ENCODE measurements around the gene TLCD3B. TPM values are rescaled to one million over a fixed set of nuclear protein-coding genes. Genes with fewer than 3 reads are reported as not detected.

TLCD3B gene, protein sequence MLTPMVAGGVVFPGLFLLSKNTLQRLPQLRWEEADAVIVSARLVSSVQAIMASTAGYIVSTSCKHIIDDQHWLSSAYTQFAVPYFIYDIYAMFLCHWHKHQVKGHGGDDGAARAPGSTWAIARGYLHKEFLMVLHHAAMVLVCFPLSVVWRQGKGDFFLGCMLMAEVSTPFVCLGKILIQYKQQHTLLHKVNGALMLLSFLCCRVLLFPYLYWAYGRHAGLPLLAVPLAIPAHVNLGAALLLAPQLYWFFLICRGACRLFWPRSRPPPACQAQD
- total RNA-seq = 0.09 TPM in 2 replicates

DNA sequence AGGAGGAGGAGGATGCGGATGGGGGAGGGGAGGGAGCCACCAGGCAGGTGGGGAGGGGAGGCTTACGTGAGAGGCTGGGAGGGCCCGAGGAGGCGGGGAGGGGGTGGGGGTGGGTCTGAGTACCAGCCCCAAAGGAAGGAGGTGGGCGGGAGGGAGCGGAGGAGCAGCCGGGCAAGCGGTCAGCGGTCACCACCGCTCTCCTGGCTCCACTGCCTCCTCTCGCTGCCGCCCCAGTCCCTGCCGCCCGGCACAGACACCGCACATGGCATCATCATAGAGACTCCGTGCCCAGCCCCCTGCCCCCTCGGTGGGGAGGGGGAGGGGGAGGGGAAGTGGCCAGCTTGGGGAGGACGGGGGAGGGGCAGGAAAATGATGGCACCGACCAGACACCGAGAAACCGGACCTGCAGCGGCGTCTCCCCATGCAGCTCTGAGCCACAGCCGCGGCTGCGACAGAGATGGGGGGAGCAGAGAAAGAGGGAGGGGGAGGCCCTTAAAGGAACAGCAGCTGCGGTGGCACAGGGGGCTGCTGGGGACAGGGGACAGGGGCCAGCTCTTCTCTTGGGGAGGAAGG lies at the start of gene TLCD3B:
Gene TLCD3B, minus strand, starts transcription at position 431 of the 573 bp plus-strand sequence. CDS start 744 bp downstream, outside the sequence.

DNA sequence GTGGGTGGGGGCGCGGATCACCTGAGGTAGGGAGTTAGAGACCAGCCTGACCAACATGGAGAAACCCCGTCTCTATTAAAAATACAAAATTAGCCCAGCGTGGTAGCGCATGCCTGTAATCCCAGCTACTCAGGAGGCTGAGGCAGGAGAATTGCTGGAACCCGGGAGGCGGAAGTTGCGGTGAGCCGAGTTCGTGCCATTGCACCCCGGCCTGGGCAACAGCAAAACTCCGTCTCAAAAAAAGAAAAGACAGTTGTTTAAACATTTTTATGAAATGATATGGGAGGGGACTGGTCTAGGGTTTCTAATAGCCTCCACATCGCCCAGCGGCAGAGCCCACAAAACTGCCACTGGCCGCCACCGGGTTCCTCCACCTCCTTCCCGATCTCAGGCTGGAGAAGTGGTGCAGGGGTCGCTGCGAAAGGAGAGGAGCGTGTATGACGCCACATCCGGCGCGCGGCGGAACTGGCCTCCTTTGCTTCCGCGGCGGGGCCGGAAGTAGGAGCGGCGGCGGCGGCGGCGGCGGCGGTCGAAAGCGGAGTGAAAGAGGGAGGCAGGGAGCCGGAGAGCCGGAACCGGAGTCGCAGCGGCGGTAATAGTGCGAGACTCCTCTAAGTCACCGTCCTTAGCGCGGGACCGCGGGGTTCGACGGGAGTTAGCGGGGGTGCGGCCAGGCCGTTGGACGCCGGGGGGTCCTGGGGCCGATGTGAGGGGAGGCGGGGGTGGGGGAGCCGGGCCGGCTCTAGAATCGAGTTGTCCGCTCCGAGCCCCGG lies 44.6 kb upstream of the TLCD3B start, which contains the start of gene PPP4C:
Gene PPP4C, plus strand, starts transcription at position 492 of the 773 bp plus-strand sequence. CDS start 384 bp downstream, outside the sequence.

DNA sequence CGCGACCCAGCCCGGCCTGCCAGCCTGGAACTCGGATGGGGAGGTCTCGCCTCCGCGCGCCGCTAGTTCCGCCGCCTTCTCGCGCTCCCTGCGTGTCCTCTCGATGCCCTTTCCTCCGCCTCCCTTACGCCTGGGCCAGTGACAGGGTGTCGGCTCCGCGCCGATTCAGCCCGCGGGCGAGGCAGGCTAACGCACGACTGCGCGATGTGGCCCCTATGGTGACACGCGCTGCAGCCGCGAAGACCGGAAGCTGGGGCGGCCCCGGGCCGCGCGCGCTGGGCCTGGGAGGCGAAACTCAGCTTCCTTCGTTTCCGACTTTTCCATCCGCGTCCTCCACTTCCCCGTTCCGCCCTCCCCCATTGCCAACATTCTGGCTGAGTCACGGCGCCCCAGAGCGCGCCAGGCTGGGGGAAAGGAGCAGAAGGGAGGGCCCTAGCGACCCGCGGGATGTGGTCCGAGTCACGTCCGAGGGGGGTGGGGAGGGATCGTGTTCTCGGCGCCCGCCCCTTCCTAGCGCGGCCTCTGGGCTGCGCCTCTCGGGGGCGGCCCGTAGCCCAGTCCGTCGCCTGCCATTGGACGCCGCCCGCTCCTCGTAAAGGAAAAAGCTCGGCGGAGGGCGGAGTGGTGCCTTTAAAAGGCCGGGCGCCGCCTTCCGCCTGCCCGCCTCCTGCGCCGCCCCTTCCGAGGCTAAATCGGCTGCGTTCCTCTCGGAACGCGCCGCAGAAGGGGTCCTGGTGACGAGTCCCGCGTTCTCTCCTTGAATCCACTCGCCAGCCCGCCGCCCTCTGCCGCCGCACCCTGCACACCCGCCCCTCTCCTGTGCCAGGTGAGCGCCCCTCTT lies 34.3 kb upstream of the TLCD3B start, which contains the start of gene ALDOA:
Gene ALDOA, plus strand, starts transcription at position 659 of the 841 bp plus-strand sequence. CDS start 1,138 bp downstream, outside the sequence.

DNA sequence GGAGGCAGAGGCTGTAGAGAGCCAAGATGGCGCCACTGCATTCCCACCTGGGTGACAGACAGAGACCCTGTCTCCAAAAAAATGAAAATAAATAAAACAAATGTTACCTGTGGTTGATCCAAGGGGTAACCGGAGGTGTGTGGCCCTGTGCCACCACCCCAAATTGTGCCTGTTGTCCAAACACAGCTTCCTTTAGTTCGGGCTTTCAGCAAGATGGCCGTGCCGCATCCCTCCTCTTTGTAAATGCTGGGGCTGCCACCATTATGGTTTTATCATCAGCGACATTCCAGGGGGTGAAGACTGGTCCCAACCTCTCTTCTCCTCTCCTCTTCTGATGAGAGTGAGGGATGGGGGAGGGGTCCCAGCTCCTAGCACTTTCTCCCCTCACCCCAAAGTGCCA lies 8.2 kb downstream of the TLCD3B start, which contains the start of gene C16orf92:
Gene C16orf92, plus strand, starts transcription at position 312 of the 400 bp plus-strand sequence. CDS start 143 bp downstream, outside the sequence.

DNA sequence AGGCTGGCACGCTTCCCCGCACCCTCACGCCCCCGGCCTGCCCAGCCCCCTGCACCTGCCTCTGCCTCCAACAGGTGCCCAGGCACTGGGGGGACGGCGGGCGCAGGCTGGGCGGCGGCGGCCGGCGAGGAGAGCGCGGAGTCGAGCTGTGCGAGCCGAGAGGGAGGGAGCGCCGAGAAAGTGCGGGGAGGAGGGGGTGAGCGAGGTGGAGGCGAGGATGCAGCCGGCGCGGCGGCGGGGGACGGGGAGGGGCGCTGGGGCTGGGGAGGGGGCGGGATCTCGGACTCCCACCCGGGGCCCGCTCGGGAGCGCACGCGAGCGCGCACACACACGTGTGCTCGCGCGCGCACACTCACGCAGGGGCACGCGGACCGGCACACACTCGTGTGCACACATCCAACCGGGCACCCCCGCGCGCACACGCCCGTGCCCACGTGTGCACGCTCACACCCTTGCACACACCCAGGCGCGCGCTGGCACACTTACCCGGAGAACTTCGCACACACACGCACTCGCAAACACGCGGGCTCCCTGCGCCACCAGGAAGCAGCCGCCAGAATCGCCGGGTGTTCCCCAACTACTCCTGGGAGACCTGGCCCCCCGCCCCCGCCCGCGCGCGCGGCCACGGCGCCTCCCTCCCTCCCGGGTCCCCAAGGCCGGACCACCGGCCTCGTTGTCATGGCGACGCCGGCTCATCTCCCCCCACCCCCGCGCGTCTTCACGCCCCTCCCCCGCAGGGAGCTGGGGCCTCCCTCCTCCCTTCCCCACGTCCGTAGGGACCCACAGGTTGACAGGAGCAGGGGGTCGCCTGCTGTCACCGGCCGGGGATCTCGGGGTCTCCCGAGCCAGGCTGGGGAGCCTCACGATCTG lies 20.0 kb downstream of the TLCD3B start, which contains the start of gene DOC2A:
Gene DOC2A, minus strand, starts transcription at position 184 of the 870 bp plus-strand sequence. CDS start 805 bp downstream, outside the sequence.

DNA sequence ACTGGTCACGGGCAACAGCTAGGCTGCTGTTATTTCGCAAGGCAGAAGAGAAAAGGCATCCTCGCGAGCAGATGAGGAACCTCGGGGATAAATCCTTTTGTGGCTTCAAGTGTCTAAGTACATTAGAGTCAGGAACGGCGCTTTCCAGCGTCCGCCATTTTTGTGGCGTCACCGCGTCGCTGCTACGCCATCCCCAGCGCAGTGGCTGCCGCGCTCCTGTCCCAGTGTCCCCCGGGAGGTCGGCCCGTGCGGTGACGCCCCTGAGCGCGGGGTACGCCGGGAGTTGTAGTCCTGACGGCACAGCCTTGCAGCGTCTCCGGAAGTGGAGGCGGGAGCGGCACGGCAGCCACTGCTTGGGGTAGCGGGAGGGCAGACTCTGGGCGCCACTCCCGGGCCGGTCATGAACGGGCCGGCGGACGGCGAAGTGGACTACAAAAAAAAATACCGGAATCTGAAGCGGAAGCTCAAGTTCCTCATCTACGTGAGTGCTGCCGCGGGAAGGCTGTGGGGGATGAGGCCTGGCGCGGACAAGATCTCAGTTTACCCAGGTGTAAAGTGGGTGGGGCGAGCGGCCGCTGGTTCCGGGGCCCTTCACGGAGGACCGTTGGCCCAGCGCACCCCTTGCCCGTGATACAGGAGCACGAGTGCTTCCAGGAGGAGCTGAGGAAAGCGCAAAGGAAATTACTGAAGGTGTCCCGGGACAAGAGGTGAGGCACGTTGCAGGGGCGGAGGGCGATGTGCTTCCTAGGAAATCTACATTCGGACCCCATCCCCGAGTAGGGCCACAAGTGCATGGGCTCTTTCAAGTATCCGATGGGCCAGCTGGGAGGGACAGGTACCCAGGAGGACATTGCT lies 34.9 kb downstream of the TLCD3B start, which contains the start of gene INO80E:
Gene INO80E, plus strand, starts transcription at position 331 of the 855 bp plus-strand sequence. Its CDS starts 70 bp downstream, at position 401.

DNA sequence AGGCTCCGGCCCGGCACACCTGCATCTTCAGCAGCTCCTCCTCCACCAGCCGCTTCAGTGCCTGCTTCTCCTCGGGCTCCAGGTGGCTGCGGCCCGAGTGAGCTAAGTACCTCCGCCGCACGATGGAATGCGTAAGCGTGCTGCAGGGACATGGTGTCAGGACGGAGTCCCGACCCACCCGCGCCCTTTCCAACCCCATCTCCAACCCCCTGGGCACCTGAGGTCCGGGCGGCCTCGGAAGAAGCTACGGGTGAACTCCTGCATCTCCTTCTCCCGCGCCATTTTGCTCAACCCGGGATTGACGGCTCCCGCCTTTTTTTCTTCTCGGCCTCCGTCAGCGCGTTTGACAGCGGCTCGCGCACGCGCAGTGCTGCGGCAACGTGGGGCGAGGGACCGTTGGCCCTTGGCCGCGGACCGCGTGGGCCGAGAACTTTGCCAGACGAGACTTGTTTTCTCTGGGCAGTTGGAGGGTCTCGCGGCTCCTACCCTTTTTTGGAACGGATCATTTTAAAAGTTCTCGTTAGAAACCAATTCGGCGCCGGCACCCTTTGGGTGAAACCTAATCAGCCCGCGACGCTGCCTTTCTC lies 35.7 kb downstream of the TLCD3B start, which contains the start of gene HIRIP3:
Gene HIRIP3, minus strand, starts transcription at position 294 of the 587 bp plus-strand sequence. Its CDS starts 12 bp downstream, at position 282.

Other genes starting within 250 kb of the TLCD3B start
- gene KIF22, start 240.5 kb downstream of the TLCD3B start, total RNA-seq = 29.6 and 57.5 TPM in 2 replicates
- gene MAZ, start 224.7 kb downstream of the TLCD3B start, total RNA-seq = 227 and 252 TPM in 2 replicates
- gene PRRT2, start 219.1 kb downstream of the TLCD3B start, total RNA-seq = 0.27 and 0.56 TPM in 2 replicates
- 17.2 and 21.5 TPM in 2 replicates for gene PAGR1, start 215.1 kb downstream of the TLCD3B start, total RNA-seq
- 250 and 373 TPM in 2 replicates for gene MVP, start 210.8 kb downstream of the TLCD3B start, total RNA-seq
- 56.0 and 67.3 TPM in 2 replicates for gene CDIPT, start 168.0 kb downstream of the TLCD3B start, total RNA-seq
- gene SEZ6L2, start 131.7 kb downstream of the TLCD3B start, total RNA-seq = 1.2 and 3.7 TPM in 2 replicates
- 1.2 and 2.4 TPM in 2 replicates for gene ASPHD1, start 130.8 kb downstream of the TLCD3B start, total RNA-seq
- gene KCTD13, start 105.0 kb downstream of the TLCD3B start, total RNA-seq = 4.7 and 5.7 TPM in 2 replicates
- gene TMEM219, start 69.2 kb downstream of the TLCD3B start, total RNA-seq = 61.0 and 61.1 TPM in 2 replicates
- gene TAOK2, start 57.4 kb downstream of the TLCD3B start, total RNA-seq = 97.0 TPM in 2 replicates
- gene HIRIP3, start 35.7 kb downstream of the TLCD3B start, total RNA-seq = 4.9 and 6.4 TPM in 2 replicates
- 17.3 and 18.3 TPM in 2 replicates for gene INO80E, start 35.0 kb downstream of the TLCD3B start, total RNA-seq
- 0.09 and 0.38 TPM in 2 replicates for gene DOC2A, start 20.2 kb downstream of the TLCD3B start, total RNA-seq
- gene C16orf92, start 8.1 kb downstream of the TLCD3B start, total RNA-seq = not detected in 2 replicates
- 358 and 754 TPM in 2 replicates for gene ALDOA, start 34.5 kb upstream of the TLCD3B start, total RNA-seq
- 221 and 246 TPM in 2 replicates for gene PPP4C, start 44.7 kb upstream of the TLCD3B start, total RNA-seq
- gene TBX6, start 60.7 kb upstream of the TLCD3B start, total RNA-seq = 0.09 and 0.19 TPM in 2 replicates
- gene YPEL3, start 64.9 kb upstream of the TLCD3B start, total RNA-seq = 6.2 and 9.3 TPM in 2 replicates
- 0.81 and 1.3 TPM in 2 replicates for gene GDPD3, start 82.3 kb upstream of the TLCD3B start, total RNA-seq
- 25.6 and 28.0 TPM in 2 replicates for gene MAPK3, start 91.9 kb upstream of the TLCD3B start, total RNA-seq
- gene CORO1A, start 152.3 kb upstream of the TLCD3B start, total RNA-seq = 0.75 and 2.7 TPM in 2 replicates
- gene BOLA2B, start 162.4 kb upstream of the TLCD3B start, total RNA-seq = 39.0 and 39.6 TPM in 2 replicates
- gene SLX1A, start 162.6 kb upstream of the TLCD3B start, total RNA-seq = 39.4 and 46.1 TPM in 2 replicates
- gene SULT1A3, start 168.0 kb upstream of the TLCD3B start, total RNA-seq = 1.7 and 2.8 TPM in 2 replicates
- 0.94 and 1.3 TPM in 2 replicates for gene NPIPB13, start 217.2 kb upstream of the TLCD3B start, total RNA-seq

All from endothelial cell of coronary artery (primary cell).